HEK293 (cell line): ENCODE measurements around the gene S100PBP.

ENCODE experiments used
- CTCF ChIP-seq: fragments of 450-650 bp; formaldehyde crosslinking; IDR thresholded peaks from 2 replicates; pipeline ENCODE4 v1.5.1; 2016; ENCODE audit warnings: missing biosample characterization, missing genetic modification characterization
- KLF7 ChIP-seq: fragments of 450-650 bp; formaldehyde crosslinking; IDR thresholded peaks from 2 replicates; pipeline ENCODE4 v1.5.1; 2016; ENCODE audit warnings: missing biosample characterization, missing genetic modification characterization, borderline replicate concordance
- MEIS1 ChIP-seq: sonication (generic); formaldehyde crosslinking; IDR thresholded peaks from 2 replicates; pipeline ENCODE4 v1.8.1; 2022; ENCODE audit warnings: missing genetic modification reagents, mild to moderate bottlenecking, borderline replicate concordance
- PBX3 ChIP-seq: sonication (generic); formaldehyde crosslinking; IDR thresholded peaks from 2 replicates; pipeline ENCODE4 v1.8.1; 2022; ENCODE audit warnings: mild to moderate bottlenecking, moderate library complexity, missing genetic modification reagents
- ZBTB7A ChIP-seq: fragments of 450-650 bp; formaldehyde crosslinking; IDR thresholded peaks from 2 replicates; pipeline ENCODE4 v1.5.1; 2016; ENCODE audit warnings: low read depth, missing biosample characterization, missing genetic modification characterization
- ZNF302 ChIP-seq: fragments of 450-650 bp; formaldehyde crosslinking; IDR thresholded peaks from 2 replicates; pipeline ENCODE4 v1.5.1; 2016; ENCODE audit warnings: missing biosample characterization, missing genetic modification characterization, low read depth
- ZNF510 ChIP-seq: fragments of 450-650 bp; formaldehyde crosslinking; IDR thresholded peaks from 2 replicates; pipeline ENCODE4 v1.5.1; 2018; ENCODE audit warnings: mild to moderate bottlenecking, missing genetic modification characterization, missing biosample characterization; ENCODE audit not compliant: insufficient replicate concordance
- ZNF521 ChIP-seq: fragments of 450-650 bp; formaldehyde crosslinking; IDR thresholded peaks from 2 replicates; pipeline ENCODE4 v1.5.1; 2017; ENCODE audit warnings: missing biosample characterization, mild to moderate bottlenecking, missing genetic modification characterization
- ZNF777 ChIP-seq: fragments of 450-650 bp; formaldehyde crosslinking; IDR thresholded peaks from 2 replicates; pipeline ENCODE4 v1.5.1; 2017; ENCODE audit warnings: missing biosample characterization, missing genetic modification characterization, borderline replicate concordance

- TF ChIP-seq KLF7 (tag by site-specific recombination) (no peak), CTCF (tag by site-specific recombination) (peak; percentile 94), ZNF521 (tag by site-specific recombination) (no peak), ZBTB7A (tag by site-specific recombination) (no peak), ZNF777 (tag by site-specific recombination) (no peak), PBX3 (CRISPR knock-in tag) (no peak), ZNF510 (tag by site-specific recombination) (no peak), MEIS1 (no peak), ZNF302 (tag by site-specific recombination) (no peak)
Observed at GRCh38 chr1:32876341-32877210, 59.1 kb downstream of the S100PBP start.
